ENCODE results near the gene SMYD3. TPM values are rescaled to one million over a fixed set of nuclear protein-coding genes. Genes with fewer than 3 reads are reported as not detected.

Gene SMYD3
- total RNA-seq, 1 experiment from 2014 or later = 25.5 TPM

GRCh38 chr1:245812278-245812677 lies 694.8 kb downstream of the SMYD3 start:
- H3K4me3 Mint-ChIP-seq = no peak overlapping the region
- H2BK120ac ChIP-seq (ENCODE audit: low read depth, low read length, poor library complexity, severe bottlenecking) = no peak overlapping the region
- no peak overlapping the region for H4K5ac ChIP-seq (ENCODE audit: insufficient read length, low read depth, low read length)
- no peak overlapping the region for H2BK12ac ChIP-seq (ENCODE audit: insufficient read length, low read depth, low read length)
- H2BK15ac ChIP-seq (ENCODE audit: low read depth, low read length) = no peak overlapping the region
- no peak for DNase-seq
- no peaks in the 10 kb centered on the region for H3K36me3 Mint-ChIP-seq (ENCODE audit: insufficient read depth in 1 of 3, low read depth in 3 of 3)
- H3K27me3 Mint-ChIP-seq (ENCODE audit: low read depth) = peaks cover 15% of the 10 kb centered on the region
- H3K4ac ChIP-seq (ENCODE audit: low read depth, low read length) = no peak overlapping the region
- no peak overlapping the region for H2BK20ac ChIP-seq (ENCODE audit: low read depth, low read length, poor library complexity, severe bottlenecking)
- TF ChIP-seq CTCF (conservative IDR thresholded peaks at IDR 0.05) = no peak
- no peaks in the 10 kb centered on the region for H3K79me1 ChIP-seq (ENCODE audit: insufficient read depth, low read depth, low read length, poor library complexity, severe bottlenecking)
- H2AFZ ChIP-seq (ENCODE audit: low read length) = no peak overlapping the region
- H3K14ac ChIP-seq (ENCODE audit: insufficient read depth, low read length) = no peak overlapping the region
- no CpG with 5 or more reads among the region's 6 CpGs for WGBS (ENCODE audit: extremely low coverage, insufficient read length, low lambda C conversion rate)
- no peaks in the 10 kb centered on the region for H3K79me2 ChIP-seq (ENCODE audit: insufficient read depth, low read length)
- no peaks in the 10 kb centered on the region for H3K9me3 ChIP-seq (ENCODE audit: control insufficient read depth, low read depth, low read length)
- no peak overlapping the region for H4K8ac ChIP-seq (replicated peaks; ENCODE audit: insufficient read length, low read depth, low read length)
- H3K9me3 Mint-ChIP-seq = peaks cover 0 to 3% of the 10 kb centered on the region in 2 experiments; a peak in 1 of 5 replicates
- no peak overlapping the region for H3K56ac ChIP-seq (ENCODE audit: insufficient read length, low read depth, low read length)
- no peak overlapping the region for H4K91ac ChIP-seq (ENCODE audit: insufficient read length, low read depth, low read length)
- H3K23me2 ChIP-seq (ENCODE audit: insufficient read length, low read depth, low read length, poor library complexity, severe bottlenecking) = no peaks in the 10 kb centered on the region
- no peak overlapping the region for H3K23ac ChIP-seq (ENCODE audit: insufficient read length, low read depth, low read length)
- H3K27ac Mint-ChIP-seq = no peak overlapping the region
- no peak overlapping the region for H2AK5ac ChIP-seq (ENCODE audit: insufficient read length, low read length)
- H3K4me1 ChIP-seq (ENCODE audit: insufficient read depth, low read length) = no peaks in the 10 kb centered on the region; the same call in 1 of the 2 replicates
- no peak overlapping the region for H2BK5ac ChIP-seq (ENCODE audit: insufficient read length, low read length)
- no peak overlapping the region for H3K4me2 ChIP-seq (ENCODE audit: insufficient read depth, insufficient read length, low read length)
- H3K27me3 ChIP-seq (ENCODE audit: insufficient read depth, low read length) = no peaks in the 10 kb centered on the region
- H3K9ac ChIP-seq (ENCODE audit: extremely low read depth, insufficient read length, low read length) = no peak overlapping the region
- H3T11ph ChIP-seq (ENCODE audit: low read length) = no peak overlapping the region
- no peak overlapping the region for H3K18ac ChIP-seq (ENCODE audit: insufficient read length, low read depth, low read length)
- no peak overlapping the region for H3K27ac ChIP-seq (ENCODE audit: insufficient read length, low read depth, low read length)
- H4K20me1 ChIP-seq (ENCODE audit: control insufficient read depth, insufficient read depth, insufficient read length) = no peaks in the 10 kb centered on the region
- H3K4me1 Mint-ChIP-seq = peaks cover 25 to 30% of the 10 kb centered on the region in 2 experiments

Measured in H9 (cell line).